ENCODE data around the gene MUC12.

MUC12 gene

GRCh38 chr7:100957832-100958421 is 11.4 kb upstream of the MUC12 start:
- no peak for TF ChIP-seq CTCF (IDR thresholded peaks at IDR 0.05)
- Histone ChIP-seq H3K79me2 (no peaks in the 10 kb centered on the region), H3K9me3 (ENCODE audit: control insufficient read depth, low read length) (no peaks in the 10 kb centered on the region), H3K27me3 (ENCODE audit: control insufficient read depth, insufficient read depth, low read length) (no peaks in the 10 kb centered on the region), H3K4me2 (ENCODE audit: low read length) (no peak overlapping the region), H2AFZ (no peak overlapping the region), H3K36me3 (ENCODE audit: control insufficient read depth, insufficient read depth, low read length) (no peaks in the 10 kb centered on the region), H3K4me1 (no peaks in the 10 kb centered on the region), H3K4me3 (ENCODE audit: low read depth, low read length) (no peak overlapping the region), H3K27ac (no peak overlapping the region), H3K9ac (no peak overlapping the region)

- H3K79me2 ChIP-seq: no peaks in the 10 kb centered on the region
- H3K4me2 ChIP-seq (ENCODE audit: low read length): no peak overlapping the region
- no peaks in the 10 kb centered on the region for H3K4me1 ChIP-seq
- no peak overlapping the region for H3K27ac ChIP-seq
- no peak overlapping the region for H3K9ac ChIP-seq
- no peak overlapping the region for H2AFZ ChIP-seq
- TF ChIP-seq CTCF (IDR thresholded peaks at IDR 0.05): no peak
- H3K4me3 ChIP-seq (ENCODE audit: low read depth, low read length): no peak overlapping the region
- no peaks in the 10 kb centered on the region for H3K36me3 ChIP-seq (ENCODE audit: control insufficient read depth, insufficient read depth, low read length)
- H3K27me3 ChIP-seq (ENCODE audit: control insufficient read depth, insufficient read depth, low read length): no peaks in the 10 kb centered on the region
- H3K9me3 ChIP-seq (ENCODE audit: control insufficient read depth, low read length): no peaks in the 10 kb centered on the region
Observed at GRCh38 chr7:100959894-100960293, 9.5 kb upstream of the MUC12 start.

GRCh38 chr7:100962537-100962936 is 6.8 kb upstream of the MUC12 start:
- Histone ChIP-seq H3K79me2 (no peaks in the 10 kb centered on the region), H2AFZ (no peak overlapping the region), H3K4me1 (no peaks in the 10 kb centered on the region), H3K27me3 (ENCODE audit: control insufficient read depth, insufficient read depth, low read length) (peaks cover 8% of the 10 kb centered on the region), H3K9ac (no peak overlapping the region), H3K4me2 (ENCODE audit: low read length) (no peak overlapping the region), H3K36me3 (ENCODE audit: control insufficient read depth, insufficient read depth, low read length) (no peaks in the 10 kb centered on the region), H3K27ac (no peak overlapping the region), H3K4me3 (ENCODE audit: low read depth, low read length) (no peak overlapping the region), H3K9me3 (ENCODE audit: control insufficient read depth, low read length) (no peaks in the 10 kb centered on the region)
- TF ChIP-seq CTCF (IDR thresholded peaks at IDR 0.05): no peak

- Histone ChIP-seq H3K4me2 (ENCODE audit: low read length) (no peak overlapping the region), H3K9me3 (ENCODE audit: control insufficient read depth, low read length) (no peaks in the 10 kb centered on the region), H3K4me3 (ENCODE audit: low read depth, low read length) (no peak overlapping the region), H2AFZ (no peak overlapping the region), H3K27me3 (ENCODE audit: control insufficient read depth, insufficient read depth, low read length) (peaks cover 8% of the 10 kb centered on the region), H3K27ac (no peak overlapping the region), H3K79me2 (no peaks in the 10 kb centered on the region), H3K4me1 (no peaks in the 10 kb centered on the region), H3K9ac (no peak overlapping the region), H3K36me3 (ENCODE audit: control insufficient read depth, insufficient read depth, low read length) (no peaks in the 10 kb centered on the region)
- TF ChIP-seq CTCF (IDR thresholded peaks at IDR 0.05): no peak
Observed at GRCh38 chr7:100963386-100963785, 6.0 kb upstream of the MUC12 start.

GRCh38 chr7:100963874-100964273 is 5.5 kb upstream of the MUC12 start:
- Histone ChIP-seq H3K4me3 (ENCODE audit: low read depth, low read length) (no peak overlapping the region), H3K4me2 (ENCODE audit: low read length) (no peak overlapping the region), H3K9me3 (ENCODE audit: control insufficient read depth, low read length) (no peaks in the 10 kb centered on the region), H3K9ac (no peak overlapping the region), H3K27ac (no peak overlapping the region), H3K27me3 (ENCODE audit: control insufficient read depth, insufficient read depth, low read length) (peaks cover 8% of the 10 kb centered on the region), H2AFZ (no peak overlapping the region), H3K4me1 (no peaks in the 10 kb centered on the region), H3K79me2 (no peaks in the 10 kb centered on the region), H3K36me3 (ENCODE audit: control insufficient read depth, insufficient read depth, low read length) (no peaks in the 10 kb centered on the region)
- no peak for TF ChIP-seq CTCF (IDR thresholded peaks at IDR 0.05)

Data from parathyroid adenoma (tissue), 2 donors.